H9 (cell line): ENCODE measurements around the gene SEC61A1. TPM values are rescaled to one million over a fixed set of nuclear protein-coding genes. Genes with fewer than 3 reads are reported as not detected.

ENCODE experiments used
- DNase-seq: peaks from one replicate; pipeline ENCODE4 v3.0.0-alpha.2; 2017
- H2AFZ ChIP-seq: one replicate; pipeline ENCODE4 v1.6.1; 2013; ENCODE audit warnings: mild to moderate bottlenecking, low read length, control low read depth, moderate library complexity
- H2AK5ac ChIP-seq: 2 replicates; pipeline ENCODE4 v1.6.1; 2013; ENCODE audit warnings: low read length, control low read depth, mixed read lengths; ENCODE audit not compliant: insufficient read length
- H2BK120ac ChIP-seq: one replicate; pipeline ENCODE4 v1.6.1; 2013; ENCODE audit warnings: low read depth, mild to moderate bottlenecking, low read length, control low read depth, inconsistent platforms; ENCODE audit not compliant: poor library complexity, severe bottlenecking
- H2BK12ac ChIP-seq: 2 replicates; pipeline ENCODE4 v1.6.1; 2013; ENCODE audit warnings: low read length, control low read depth, mixed read lengths, low read depth; ENCODE audit not compliant: insufficient read length
- H2BK15ac ChIP-seq: 2 replicates; pipeline ENCODE4 v1.6.1; 2013; ENCODE audit warnings: low read depth, low read length, control low read depth
- H2BK20ac ChIP-seq: one replicate; pipeline ENCODE4 v1.6.1; 2013; ENCODE audit warnings: low read depth, mild to moderate bottlenecking, low read length, control low read depth, inconsistent platforms; ENCODE audit not compliant: poor library complexity, severe bottlenecking
- H2BK5ac ChIP-seq: 2 replicates; pipeline ENCODE4 v1.6.1; 2013; ENCODE audit warnings: low read length, control low read depth, mixed read lengths; ENCODE audit not compliant: insufficient read length
- H3K14ac ChIP-seq: 2 replicates; pipeline ENCODE4 v1.6.1; 2013; ENCODE audit warnings: low read length, control low read depth; ENCODE audit not compliant: insufficient read depth
- H3K18ac ChIP-seq: 2 replicates; pipeline ENCODE4 v1.6.1; 2013; ENCODE audit warnings: low read depth, mild to moderate bottlenecking, mixed read lengths, low read length, control low read depth; ENCODE audit not compliant: insufficient read length
- H3K23ac ChIP-seq: 2 replicates; pipeline ENCODE4 v1.6.1; 2013; ENCODE audit warnings: low read length, control low read depth, mixed read lengths, low read depth; ENCODE audit not compliant: insufficient read length
- H3K23me2 ChIP-seq: 2 replicates; pipeline ENCODE4 v1.6.1; 2013; ENCODE audit warnings: low read depth, mild to moderate bottlenecking, mixed read lengths, low read length, control low read depth; ENCODE audit not compliant: insufficient read length, poor library complexity, severe bottlenecking
- H3K27ac ChIP-seq: 2 replicates; pipeline ENCODE4 v1.5.1; 2013; ENCODE audit warnings: low read length, control low read depth, mixed read lengths, low read depth; ENCODE audit not compliant: insufficient read length
- H3K27me3 ChIP-seq: 2 replicates; pipeline ENCODE4 v1.6.1; 2013; ENCODE audit warnings: low read length, control low read depth, inconsistent platforms; ENCODE audit not compliant: insufficient read depth
- H3K4ac ChIP-seq: 2 replicates; pipeline ENCODE4 v1.6.1; 2013; ENCODE audit warnings: low read depth, mild to moderate bottlenecking, control low read depth, inconsistent platforms, low read length, moderate library complexity
- H3K4me1 ChIP-seq: 2 replicates; pipeline ENCODE4 v1.6.1; 2013; ENCODE audit warnings: low read length, control low read depth, inconsistent platforms; ENCODE audit not compliant: insufficient read depth
- H3K4me2 ChIP-seq: 2 replicates; pipeline ENCODE4 v1.6.1; 2013; ENCODE audit warnings: low read length, control low read depth, mixed read lengths; ENCODE audit not compliant: insufficient read length, insufficient read depth
- H3K56ac ChIP-seq: 2 replicates; pipeline ENCODE4 v1.6.1; 2013; ENCODE audit warnings: low read depth, mild to moderate bottlenecking, mixed read lengths, low read length, control low read depth; ENCODE audit not compliant: insufficient read length
- H3K79me1 ChIP-seq: 2 replicates; pipeline ENCODE4 v1.6.1; 2013; ENCODE audit warnings: low read depth, mild to moderate bottlenecking, moderate library complexity, low read length, control low read depth, inconsistent platforms; ENCODE audit not compliant: insufficient read depth, poor library complexity, severe bottlenecking
- H3K79me2 ChIP-seq: 2 replicates; pipeline ENCODE4 v1.6.1; 2013; ENCODE audit warnings: low read length, control low read depth, inconsistent platforms; ENCODE audit not compliant: insufficient read depth
- H3K9ac ChIP-seq: 2 replicates; pipeline ENCODE4 v1.6.1; 2013; ENCODE audit warnings: low read length, control low read depth, mixed read lengths; ENCODE audit not compliant: insufficient read length; ENCODE audit errors: extremely low read depth
- H3K9me3 ChIP-seq: one replicate; pipeline ENCODE4 v1.6.1; 2013; ENCODE audit warnings: low read depth, low read length, inconsistent platforms; ENCODE audit not compliant: control insufficient read depth
- H3T11ph ChIP-seq: one replicate; pipeline ENCODE4 v1.6.1; 2013; ENCODE audit warnings: mild to moderate bottlenecking, low read length, control low read depth, inconsistent platforms
- H4K20me1 ChIP-seq: one replicate; pipeline ENCODE4 v1.6.1; 2013; ENCODE audit not compliant: control insufficient read depth, insufficient read length, insufficient read depth
- H4K5ac ChIP-seq: 2 replicates; pipeline ENCODE4 v1.6.1; 2013; ENCODE audit warnings: low read depth, mild to moderate bottlenecking, mixed read lengths, low read length, control low read depth; ENCODE audit not compliant: insufficient read length
- H4K8ac ChIP-seq: replicated peaks from 2 replicates; pipeline ENCODE4 v1.6.1; 2013; ENCODE audit warnings: low read length, control low read depth, mixed read lengths, low read depth; ENCODE audit not compliant: insufficient read length
- H4K91ac ChIP-seq: 2 replicates; pipeline ENCODE4 v1.6.1; 2013; ENCODE audit warnings: low read depth, mild to moderate bottlenecking, moderate library complexity, mixed read lengths, low read length, control low read depth; ENCODE audit not compliant: insufficient read length
- H3K27ac Mint-ChIP-seq, 3 experiments: 2 replicates in 2 of 3; 3 replicates in 1 of 3; pipeline ENCODE4 v1.8.0; 2020 to 2021; ENCODE audit warnings: mixed read lengths in 3 of 3, mild to moderate bottlenecking in 1 of 3, moderate library complexity in 1 of 3
- H3K27me3 Mint-ChIP-seq: 2 replicates; pipeline ENCODE4 v1.8.0; 2021; ENCODE audit warnings: low read depth, mild to moderate bottlenecking, moderate library complexity, mixed read lengths
- H3K36me3 Mint-ChIP-seq, 3 experiments: 2 replicates in 2 of 3; 3 replicates in 1 of 3; pipeline ENCODE4 v1.8.0; 2020 to 2021; ENCODE audit warnings: low read depth in 3 of 3, mixed read lengths in 3 of 3; ENCODE audit not compliant: insufficient read depth in 1 of 3
- H3K4me1 Mint-ChIP-seq, 2 experiments: 2 replicates each; pipeline ENCODE4 v1.8.0; 2020; ENCODE audit warnings: mixed read lengths in 2 of 2
- H3K4me3 Mint-ChIP-seq, 2 experiments: 2 replicates in 1 of 2; 3 replicates in 1 of 2; pipeline ENCODE4 v1.8.0; 2020 to 2021; ENCODE audit warnings: mild to moderate bottlenecking in 2 of 2, mixed read lengths in 2 of 2, moderate library complexity in 1 of 2
- H3K9me3 Mint-ChIP-seq, 2 experiments: 2 replicates in 1 of 2; 3 replicates in 1 of 2; pipeline ENCODE4 v1.8.0; 2020; ENCODE audit warnings: mild to moderate bottlenecking in 2 of 2, mixed read lengths in 2 of 2, moderate library complexity in 1 of 2
- CTCF ChIP-seq: fragments of 200-600 bp; sonication (generic); conservative IDR thresholded peaks from 3 replicates; pipeline ENCODE4 v1.8.0; 2021; ENCODE audit warnings: antibody characterized with exemption, mild to moderate bottlenecking
- WGBS: extraction: QIAGEN DNeasy Blood & Tissue Kit; methylation state at CpG from one replicate; pipeline ENCODE4 v1.1.7; 2013; ENCODE audit warnings: missing lambda C conversion rate, low lambda C conversion rate, mixed read lengths; ENCODE audit not compliant: insufficient read length; ENCODE audit errors: extremely low coverage; 5-methylcytosine and 5-hydroxymethylcytosine counted together
- long read RNA-seq: library from polyadenylated mRNA; unstranded; transcript quantifications from one replicate; pipeline ENCODE4 v2.0.0, GENCODE V29; 2020
- total RNA-seq: library from RNA; stranded (reverse); gene quantifications from 2 replicates; pipeline ENCODE4 v1.2.1, GENCODE V29; 2021

The SEC61A1 gene
- total RNA-seq, result 138 and 146 TPM in 2 replicates
- long read RNA-seq, transcript SEC61A1-201 (12 exons, 3,635 nt), result major isoform, 793 of 976 reads
- long read RNA-seq, partial matches to known transcripts, result 72 of 976 reads
- long read RNA-seq, other reads (novel, unspliced or antisense), result 108 of 976 reads

- Histone ChIP-seq H2BK20ac (no peak within 1 kb of the TSS), H3K27me3 (no peaks in the 10 kb centered on the region), H4K91ac (no peak within 1 kb of the TSS), H3K4me1 (no peaks in the 10 kb centered on the region), H2BK15ac (no peak within 1 kb of the TSS), H3K4ac (no peak within 1 kb of the TSS), H2AFZ (peak within 1 kb of the TSS; percentile 24), H3T11ph (no peak within 1 kb of the TSS), H3K27ac (no peak within 1 kb of the TSS), H2BK5ac (no peak within 1 kb of the TSS), H3K4me2 (peak within 1 kb of the TSS; percentile 99), H2BK12ac (no peak within 1 kb of the TSS), H2AK5ac (no peak within 1 kb of the TSS), H3K23me2 (peaks cover 10% of the 10 kb centered on the region), H3K9me3 (no peaks in the 10 kb centered on the region), H3K18ac (peak within 1 kb of the TSS; percentile 87), H4K5ac (peak within 1 kb of the TSS; percentile 92), H3K23ac (no peak within 1 kb of the TSS), H3K56ac (no peak within 1 kb of the TSS), H3K79me2 (peaks cover 10% of the 10 kb centered on the region; the same call in 1 of the 2 replicates), H3K79me1 (peaks cover 7% of the 10 kb centered on the region), H2BK120ac (no peak within 1 kb of the TSS), H4K20me1 (no peaks in the 10 kb centered on the region), H4K8ac (no peak within 1 kb of the TSS), H3K14ac (peak within 1 kb of the TSS; percentile 93), H3K9ac (peak within 1 kb of the TSS; percentile 71)
- Mint-ChIP-seq H3K4me3 (peak within 1 kb of the TSS; percentile 92 to 99), H3K27me3 (peaks cover 6% of the 10 kb centered on the region; the same call in 1 of the 2 replicates), H3K36me3 (peaks cover 12 to 40% (median 36%) of the 10 kb centered on the region in 3 experiments; a peak in 6 of 7 replicates), H3K4me1 (peaks cover 20 to 26% of the 10 kb centered on the region in 2 experiments), H3K27ac (peak within 1 kb of the TSS; percentile 60 to 98 (median 97)), H3K9me3 (no peaks in the 10 kb centered on the region; a peak in 1 of 5 replicates)
- no CpG with 5 or more reads among the region's 90 CpGs for WGBS
- TF ChIP-seq CTCF, result no peak
- peak; percentile 93 for DNase-seq
Observed at GRCh38 chr3:128051837-128052594, at the start of gene SEC61A1. Gene SEC61A1 (plus strand): TSS chr3:128052437. CDS start chr3:128052553, 116 bp downstream.
